Esophagus muscularis mucosa (tissue), 4 donors: ENCODE results near the gene HMGB3. TPM values are rescaled to one million over a fixed set of nuclear protein-coding genes. Genes with fewer than 3 reads are reported as not detected.

Source experiments
- DNase-seq: peaks from one replicate; pipeline ENCODE4 v3.0.0-alpha.2; 2017; ENCODE audit errors: extremely low spot score
- H3K27ac ChIP-seq, 4 donors: fragments of 200-600 bp; sonication (generic); replicated peaks in 1 of 4; 1 replicate in 3 of 4; 2 replicates in 1 of 4; pipeline ENCODE4 v1.5.1; 2016 to 2019; ENCODE audit warnings: mild to moderate bottlenecking in 1 of 4
- H3K27me3 ChIP-seq, 4 donors: fragments of 200-600 bp; sonication (generic); one replicate each; pipeline versions ENCODE4 v1.5.1 to v1.6.0; 2016 to 2019
- H3K36me3 ChIP-seq, 4 donors: fragments of 200-600 bp; sonication (generic); one replicate each; pipeline ENCODE4 v1.5.1; 2016 to 2019
- H3K4me1 ChIP-seq, 4 donors: fragments of 200-600 bp; sonication (generic); one replicate each; pipeline ENCODE4 v1.5.1; 2016 to 2019
- H3K4me3 ChIP-seq, 4 donors: fragments of 200-600 bp; sonication (generic); 1 replicate in 2 of 4; 2 replicates in 2 of 4; pipeline ENCODE4 v1.5.1; 2016 to 2019; ENCODE audit warnings: mild to moderate bottlenecking in 4 of 4, moderate library complexity in 1 of 4
- H3K9me3 ChIP-seq, 4 donors: fragments of 200-600 bp; sonication (generic); 1 replicate in 3 of 4; 2 replicates in 1 of 4; pipeline ENCODE4 v1.5.1; 2016 to 2019
- CTCF ChIP-seq, 3 experiments: fragments of 200-600 bp in 2 of 3; fragments of 450-650 bp in 1 of 3; sonication (generic) in 2 of 3; IDR thresholded peaks; one replicate each; pipeline ENCODE4 v1.5.1; 2017 to 2019; ENCODE audit warnings: antibody characterized with exemption in 3 of 3, mild to moderate bottlenecking in 2 of 3, moderate library complexity in 1 of 3
- EP300 ChIP-seq: sonication (generic); formaldehyde crosslinking; IDR thresholded peaks from one replicate; pipeline ENCODE4 v1.6.1; 2017; ENCODE audit warnings: antibody characterized with exemption
- POLR2A ChIP-seq: fragments of 450-650 bp; IDR thresholded peaks from one replicate; pipeline ENCODE4 v1.6.1; 2017; ENCODE audit warnings: antibody characterized with exemption, moderate library complexity, mild to moderate bottlenecking, low read depth
- POLR2AphosphoS5 ChIP-seq, 2 donors: sonication (generic); formaldehyde crosslinking; IDR thresholded peaks; one replicate each; pipeline ENCODE4 v1.6.1; 2017; ENCODE audit warnings: antibody characterized with exemption in 2 of 2
- WGBS: methylation state at CpG from one replicate; pipeline ENCODE4 v1.1.5; 2018; 5-methylcytosine and 5-hydroxymethylcytosine counted together
- intact Hi-C: fragments of 100-400 bp; cut with DNase I; formaldehyde crosslinking; loops from one replicate; pipeline ENCODE4 v1.15.1; 2023
- total RNA-seq, 4 donors: library from RNA; depleted of rRNA; stranded (reverse); fragments of >200 nt; gene quantifications; one replicate each; pipeline versions ENCODE4 v1.1.0 to v1.2.1, GENCODE V29; 2016

Gene HMGB3
- total RNA-seq, 4 donors from 2014 or later, result 2.1 to 3.0 (median 2.7) TPM

- Histone ChIP-seq H3K4me3 (no peak overlapping the region), H3K9me3 (no peaks in the 10 kb centered on the region), H3K36me3 (no peaks in the 10 kb centered on the region), H3K27me3 (no peaks in the 10 kb centered on the region), H3K4me1 (no peaks in the 10 kb centered on the region), H3K27ac (no peak overlapping the region)
- no peak for DNase-seq
- WGBS, result 64% methylated on average over 3 of the region's 3 CpGs
- intact Hi-C loops, result no loop called here
- TF ChIP-seq CTCF (IDR thresholded peaks at IDR 0.05), result no peak
- no peak for TF ChIP-seq POLR2AphosphoS5 (IDR thresholded peaks at IDR 0.05)
- no peak for TF ChIP-seq EP300
- no peak for TF ChIP-seq POLR2A
Observed at GRCh38 chrX:150944233-150944632, 38.9 kb upstream of the HMGB3 start.

- TF ChIP-seq EP300, result no peak
- no peak for TF ChIP-seq POLR2A
- TF ChIP-seq POLR2AphosphoS5 (IDR thresholded peaks at IDR 0.05), result no peak
- TF ChIP-seq CTCF (IDR thresholded peaks at IDR 0.05), result no peak
- no peak for DNase-seq
- Histone ChIP-seq H3K36me3 (no peaks in the 10 kb centered on the region), H3K4me3 (no peak overlapping the region), H3K27me3 (no peaks in the 10 kb centered on the region), H3K9me3 (peaks cover 0 to 8% (median 0%) of the 10 kb centered on the region in 4 donors), H3K27ac (no peak overlapping the region), H3K4me1 (no peaks in the 10 kb centered on the region)
- intact Hi-C loops, result no loop called here
- WGBS, result 93% methylated on average over 2 of the region's 3 CpGs
Observed at GRCh38 chrX:150954951-150955350, 28.2 kb upstream of the HMGB3 start.

GRCh38 chrX:150955590-150955989, 27.5 kb upstream of the HMGB3 start:
- no peaks in the 10 kb centered on the region for H3K27me3 ChIP-seq
- WGBS, result 78% methylated on average over 2 of the region's 2 CpGs
- H3K36me3 ChIP-seq, result no peaks in the 10 kb centered on the region
- intact Hi-C loops, result no loop called here
- no peaks in the 10 kb centered on the region for H3K4me1 ChIP-seq
- H3K9me3 ChIP-seq, result peaks cover 0 to 8% (median 0%) of the 10 kb centered on the region in 4 donors
- no peak overlapping the region for H3K4me3 ChIP-seq
- DNase-seq, result no peak
- TF ChIP-seq CTCF (IDR thresholded peaks at IDR 0.05) (no peak), POLR2AphosphoS5 (IDR thresholded peaks at IDR 0.05) (no peak), POLR2A (no peak), EP300 (no peak)
- no peak overlapping the region for H3K27ac ChIP-seq

GRCh38 chrX:150958177-150958576, 25.0 kb upstream of the HMGB3 start:
- Histone ChIP-seq H3K27ac (no peak overlapping the region), H3K9me3 (peaks cover 0 to 8% (median 0%) of the 10 kb centered on the region in 4 donors), H3K4me1 (no peaks in the 10 kb centered on the region), H3K36me3 (no peaks in the 10 kb centered on the region), H3K4me3 (no peak overlapping the region), H3K27me3 (no peaks in the 10 kb centered on the region)
- intact Hi-C loops, result no loop called here
- TF ChIP-seq CTCF (IDR thresholded peaks at IDR 0.05), result no peak
- TF ChIP-seq EP300, result no peak
- WGBS, result 76% methylated on average over 1 of the region's 1 CpG
- no peak for DNase-seq

GRCh38 chrX:150959557-150959956, 23.6 kb upstream of the HMGB3 start:
- intact Hi-C loops, result no loop called here
- H3K36me3 ChIP-seq, result no peaks in the 10 kb centered on the region
- no peak for TF ChIP-seq POLR2A
- TF ChIP-seq EP300, result no peak
- TF ChIP-seq CTCF (IDR thresholded peaks at IDR 0.05), result no peak
- no peak for TF ChIP-seq POLR2AphosphoS5 (IDR thresholded peaks at IDR 0.05)
- H3K9me3 ChIP-seq, result peaks cover 0 to 8% (median 0%) of the 10 kb centered on the region in 4 donors
- H3K27ac ChIP-seq, result no peak overlapping the region
- DNase-seq, result no peak
- no peak overlapping the region for H3K4me3 ChIP-seq
- H3K4me1 ChIP-seq, result no peaks in the 10 kb centered on the region
- no peaks in the 10 kb centered on the region for H3K27me3 ChIP-seq
- WGBS, result 76% methylated on average over 2 of the region's 2 CpGs
